HUDEP-2 (cell line): ENCODE data around the gene SLX9.

ENCODE experiments used
- DNase-seq, 76 experiments: peaks; one replicate each; lab custom pipeline; 2025; ENCODE audit not compliant: unreplicated experiment in 76 of 76; lab: John Stamatoyannopoulos, UW

The SLX9 gene

GRCh38 chr21:44913425-44914175 is 26.2 kb upstream of the SLX9 start:
- DNase-seq = no peak

- no peak for DNase-seq
These were observed 25.5 kb upstream of the SLX9 start for GRCh38 chr21:44914176-44914874.

GRCh38 chr21:44916965-44917364 is 22.9 kb upstream of the SLX9 start:
- no peak for DNase-seq

- DNase-seq = no peak
These were observed 22.3 kb upstream of the SLX9 start for GRCh38 chr21:44917446-44918106.

- no peak for DNase-seq
These were observed 21.7 kb upstream of the SLX9 start for GRCh38 chr21:44918107-44918470.

GRCh38 chr21:44918581-44919033 is 21.2 kb upstream of the SLX9 start:
- no peak for DNase-seq

- no peak for DNase-seq
These were observed 20.5 kb upstream of the SLX9 start for GRCh38 chr21:44919111-44919912.

- no peak for DNase-seq
These were observed 19.7 kb upstream of the SLX9 start for GRCh38 chr21:44919913-44920693.

- DNase-seq = no peak
These were observed 18.9 kb upstream of the SLX9 start, which contains the start of gene ITGB2 for GRCh38 chr21:44920694-44921604. ITGB2 (minus strand) TSS chr21:44920899; CDS start chr21:44910782, 10,117 bp downstream.

- no peak for DNase-seq
These were observed 17.9 kb upstream of the SLX9 start for GRCh38 chr21:44921928-44922327.

- no peak for DNase-seq
These were observed 16.2 kb upstream of the SLX9 start for GRCh38 chr21:44923480-44924084.

GRCh38 chr21:44924606-44925377 is 15.0 kb upstream of the SLX9 start:
- no peak for DNase-seq

- no peak for DNase-seq
These were observed 14.5 kb upstream of the SLX9 start for GRCh38 chr21:44925378-44925755.

- DNase-seq = no peak
These were observed 13.3 kb upstream of the SLX9 start for GRCh38 chr21:44926331-44927101.

GRCh38 chr21:44927259-44927586 is 12.6 kb upstream of the SLX9 start:
- DNase-seq = no peak

GRCh38 chr21:44927587-44928461 is 12.0 kb upstream of the SLX9 start:
- DNase-seq = peak in 35 of 76 experiments; percentile 18 to 64 (median 35)
